Neural cell (in vitro differentiated cells): ENCODE data around the gene STIM2. TPM values are rescaled to one million over a fixed set of nuclear protein-coding genes. Genes with fewer than 3 reads are reported as not detected.

Experiments used
- H2AFZ ChIP-seq: fragments of 200-600, 300-800 bp; sonication (generic), shearing (Covaris generic); 2 replicates; pipeline ENCODE4 v1.6.0; 2014; ENCODE audit warnings: low read depth, mild to moderate bottlenecking, antibody characterized with exemption, low read length, moderate library complexity
- H3F3A ChIP-seq: fragments of 200-600 bp; shearing (Covaris generic); 2 replicates; pipeline ENCODE4 v1.6.1; 2016; ENCODE audit warnings: mild to moderate bottlenecking, moderate library complexity, mixed read lengths, antibody characterized with exemption, low read length; ENCODE audit not compliant: insufficient read depth, poor library complexity, severe bottlenecking
- H3K27ac ChIP-seq: fragments of 200-600, 300-800 bp; sonication (generic), shearing (Covaris generic); 2 replicates; pipeline ENCODE4 v1.5.1; 2014; ENCODE audit warnings: mild to moderate bottlenecking, low read length, moderate library complexity
- H3K27me3 ChIP-seq: fragments of 300-800, 200-600 bp; sonication (generic), shearing (Covaris generic); 2 replicates; pipeline ENCODE4 v1.6.0; 2014; ENCODE audit warnings: mild to moderate bottlenecking, low read depth, low read length, moderate library complexity; ENCODE audit not compliant: insufficient read depth
- H3K36me3 ChIP-seq: fragments of 300-800, 200-600 bp; sonication (generic), shearing (Covaris generic); 2 replicates; pipeline ENCODE4 v1.5.1; 2014; ENCODE audit warnings: mild to moderate bottlenecking, antibody characterized with exemption, low read length, moderate library complexity; ENCODE audit not compliant: insufficient read depth
- H3K4me2 ChIP-seq: fragments of 300-800, 200-600 bp; sonication (generic), shearing (Covaris generic); 2 replicates; pipeline ENCODE4 v1.6.0; 2014; ENCODE audit warnings: mild to moderate bottlenecking, low read length
- H3K4me3 ChIP-seq: fragments of 300-800, 200-600 bp; sonication (generic), shearing (Covaris generic); 2 replicates; pipeline ENCODE4 v1.5.1; 2014; ENCODE audit warnings: mild to moderate bottlenecking, low read length, moderate library complexity
- H3K79me2 ChIP-seq: fragments of 200-600 bp; shearing (Covaris generic); replicated peaks from 2 replicates; pipeline ENCODE4 v1.6.0; 2014; ENCODE audit warnings: mild to moderate bottlenecking, low read length, moderate library complexity; ENCODE audit not compliant: insufficient read depth
- H3K9ac ChIP-seq: fragments of 300-800, 200-600 bp; sonication (generic), shearing (Covaris generic); 2 replicates; pipeline ENCODE4 v1.6.1; 2016; ENCODE audit warnings: mild to moderate bottlenecking, low read length, mixed read lengths
- H3K9me2 ChIP-seq: fragments of 200-600 bp; shearing (Covaris generic); 2 replicates; pipeline ENCODE4 v1.6.1; 2016; ENCODE audit warnings: mild to moderate bottlenecking, low read length, mixed read lengths; ENCODE audit not compliant: insufficient read depth
- H3K9me3 ChIP-seq: fragments of 200-600, 300-800 bp; sonication (generic), shearing (Covaris generic); 2 replicates; pipeline ENCODE4 v1.6.1; 2016; ENCODE audit warnings: mild to moderate bottlenecking, mixed run types, low read length, moderate library complexity, mixed read lengths
- H4K20me1 ChIP-seq: fragments of 200-600 bp; shearing (Covaris generic); 2 replicates; pipeline ENCODE4 v1.6.1; 2016; ENCODE audit warnings: mild to moderate bottlenecking, mixed run types; ENCODE audit not compliant: insufficient read depth
- CTCF ChIP-seq: fragments of 450-650 bp; IDR thresholded peaks from 2 replicates; pipeline ENCODE4 v1.5.1; 2014; ENCODE audit warnings: antibody characterized with exemption, mild to moderate bottlenecking, moderate library complexity; ENCODE audit not compliant: poor library complexity, severe bottlenecking
- EP300 ChIP-seq: fragments of 450-650 bp; conservative IDR thresholded peaks from 2 replicates; pipeline ENCODE4 v1.6.1; 2014; ENCODE audit warnings: antibody characterized with exemption, mild to moderate bottlenecking, moderate library complexity; ENCODE audit not compliant: poor library complexity, severe bottlenecking
- EZH2 ChIP-seq: fragments of 200-600, 300-800 bp; shearing (Covaris generic), sonication (generic); IDR thresholded peaks from 2 replicates; pipeline ENCODE4 v1.6.1; 2014; ENCODE audit warnings: antibody characterized with exemption, low read length, borderline replicate concordance, mild to moderate bottlenecking; ENCODE audit not compliant: insufficient read depth, poor library complexity, severe bottlenecking
- MXI1 ChIP-seq: fragments of 450-650 bp; conservative IDR thresholded peaks from 2 replicates; pipeline ENCODE4 v1.6.1; 2014; ENCODE audit warnings: antibody characterized with exemption, mild to moderate bottlenecking; ENCODE audit not compliant: poor library complexity, severe bottlenecking
- POLR2AphosphoS5 ChIP-seq: IDR thresholded peaks from 2 replicates; pipeline ENCODE4 v1.6.1; 2012
- RAD21 ChIP-seq: fragments of 450-650 bp; conservative IDR thresholded peaks from 2 replicates; pipeline ENCODE4 v1.6.1; 2014; ENCODE audit warnings: antibody characterized with exemption, mild to moderate bottlenecking, moderate library complexity
- REST ChIP-seq: IDR thresholded peaks from 2 replicates; pipeline ENCODE4 v1.6.1; 2012; ENCODE audit warnings: borderline replicate concordance
- SMC3 ChIP-seq: fragments of 450-650 bp; conservative IDR thresholded peaks from 2 replicates; pipeline ENCODE4 v1.6.1; 2014; ENCODE audit warnings: antibody characterized with exemption, mild to moderate bottlenecking, moderate library complexity; ENCODE audit not compliant: poor library complexity
- TAF1 ChIP-seq: IDR thresholded peaks from 2 replicates; pipeline ENCODE4 v1.6.1; 2012; ENCODE audit warnings: low read depth
- polyA plus RNA-seq: library from polyadenylated mRNA; depleted of rRNA; stranded (reverse); fragments of >200 nt; gene quantifications from 2 replicates; pipeline ENCODE4 v1.2.3, GENCODE V29; 2014

STIM2 gene
- polyA plus RNA-seq, 1 donor from 2014 or later, result 25.3 TPM

- H3K27me3 ChIP-seq, result no peaks in the 10 kb centered on the region
- H4K20me1 ChIP-seq, result no peaks in the 10 kb centered on the region
- no peaks in the 10 kb centered on the region for H3F3A ChIP-seq
- no peak overlapping the region for H3K4me2 ChIP-seq
- no peak overlapping the region for H3K9ac ChIP-seq
- H3K4me3 ChIP-seq, result no peak overlapping the region
- no peak overlapping the region for H2AFZ ChIP-seq
- TF ChIP-seq REST (no peak), RAD21 (no peak), EP300 (no peak), TAF1 (no peak), POLR2AphosphoS5 (no peak), EZH2 (no peak), CTCF (no peak), MXI1 (no peak), SMC3 (no peak)
- H3K36me3 ChIP-seq, result no peaks in the 10 kb centered on the region
- H3K9me3 ChIP-seq, result no peaks in the 10 kb centered on the region
- H3K9me2 ChIP-seq, result no peaks in the 10 kb centered on the region
- no peak overlapping the region for H3K27ac ChIP-seq
- no peaks in the 10 kb centered on the region for H3K79me2 ChIP-seq
Measured at GRCh38 chr4:26839534-26839951, 21.1 kb upstream of the STIM2 start.

- Histone ChIP-seq H3K9ac (no peak overlapping the region), H3K9me2 (no peaks in the 10 kb centered on the region), H2AFZ (no peak overlapping the region), H3K4me3 (no peak overlapping the region), H3K27me3 (no peaks in the 10 kb centered on the region), H3K36me3 (no peaks in the 10 kb centered on the region), H3K27ac (no peak overlapping the region), H4K20me1 (no peaks in the 10 kb centered on the region), H3F3A (no peaks in the 10 kb centered on the region), H3K9me3 (no peaks in the 10 kb centered on the region), H3K79me2 (no peaks in the 10 kb centered on the region), H3K4me2 (no peak overlapping the region)
- TF ChIP-seq MXI1 (no peak), CTCF (no peak)
Measured at GRCh38 chr4:26840786-26841185, 19.9 kb upstream of the STIM2 start.
